GM10248 (cell line): ENCODE measurements around the gene CTNNBL1.
"Not testable (repeated sequence)": the region's sequence is repeated elsewhere in the genome, so short reads cannot be mapped to it uniquely, and the experiment has no call there.

Source experiments
- CTCF ChIA-PET: fragments of 300-600 bp; sonication (Branson Sonifier 250); formaldehyde crosslinking; extraction: SDS; loops from one replicate; lab custom pipeline; 2021; ENCODE audit warnings: antibody characterized with exemption; lab: Yijun Ruan, JAX
- POLR2A ChIA-PET: fragments of 350-650 bp; sonication (Branson Sonifier 250); formaldehyde crosslinking; extraction: SDS; loops from one replicate; lab custom pipeline; 2020; ENCODE audit warnings: antibody characterized with exemption; lab: Yijun Ruan, JAX
- DNase-seq: peaks from one replicate; pipeline ENCODE4 v3.0.0; 2012; ENCODE audit errors: extremely low spot score
- CTCF ChIP-seq: IDR thresholded peaks from 2 replicates; pipeline ENCODE4 v1.5.1; 2012; ENCODE audit warnings: mild to moderate bottlenecking, low read depth; ENCODE audit errors: extremely low read depth, missing control alignments, control extremely low read depth

Gene CTNNBL1

DNA sequence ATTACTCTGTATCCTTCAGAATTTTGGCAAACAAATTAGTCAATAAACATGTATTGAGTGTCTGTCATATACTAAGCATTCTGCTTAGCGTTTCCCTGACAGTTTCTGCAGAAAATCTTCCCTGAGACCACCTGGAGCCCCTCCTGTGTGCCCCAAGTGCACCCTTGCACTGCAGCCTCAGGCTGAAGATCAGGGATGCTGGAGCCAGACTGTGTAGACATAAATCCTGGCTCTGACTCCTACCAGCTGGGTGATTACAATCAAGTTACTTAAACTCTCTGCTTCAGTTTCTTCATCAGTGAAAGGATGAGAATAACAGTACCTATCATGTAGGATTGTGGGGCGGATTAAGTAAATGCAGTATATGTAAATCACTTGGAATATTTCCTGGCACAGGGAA lies 155.7 kb downstream of the CTNNBL1 start:
- no peak for DNase-seq
- POLR2A ChIA-PET: no interaction called here
- CTCF ChIA-PET: interaction anchor here (1.6 kb wide), 1 partner anchor 10 kb away, joined by 4 read pairs; no protein-coding TSS in a partner anchor
- TF ChIP-seq CTCF: no peak

DNA sequence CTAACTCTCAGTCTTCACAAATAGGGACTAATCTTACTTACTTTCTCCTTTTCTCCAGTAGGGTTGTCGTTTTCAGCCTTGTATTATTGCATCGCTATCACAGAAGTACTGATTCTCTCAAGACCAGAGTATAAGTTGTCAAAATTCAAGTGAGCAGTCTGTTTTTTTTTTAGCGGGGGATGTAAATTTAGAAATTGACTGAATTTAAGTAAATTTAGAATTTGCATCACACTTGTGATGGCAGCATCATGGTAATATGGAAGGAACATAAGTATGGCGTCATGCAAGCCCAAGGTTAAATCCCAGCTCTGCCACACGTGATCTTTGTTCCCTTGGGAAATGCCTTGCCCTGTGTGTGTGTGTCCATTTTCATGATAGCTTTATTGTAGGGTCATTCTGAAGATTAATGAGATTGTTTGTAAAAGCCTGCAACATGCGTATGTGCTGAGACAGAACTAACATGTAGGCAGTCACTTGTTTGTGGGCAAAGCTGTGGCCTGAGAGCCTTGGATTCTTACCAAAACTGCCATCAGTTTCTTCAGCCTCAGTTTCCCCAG lies 156.3 kb downstream of the CTNNBL1 start:
- DNase-seq: no peak
- ChIA-PET CTCF (interaction anchor here (1.6 kb wide), 1 partner anchor 10 kb away, joined by 4 read pairs; no protein-coding TSS in a partner anchor), POLR2A (no interaction called here)
- TF ChIP-seq CTCF: no peak

DNA sequence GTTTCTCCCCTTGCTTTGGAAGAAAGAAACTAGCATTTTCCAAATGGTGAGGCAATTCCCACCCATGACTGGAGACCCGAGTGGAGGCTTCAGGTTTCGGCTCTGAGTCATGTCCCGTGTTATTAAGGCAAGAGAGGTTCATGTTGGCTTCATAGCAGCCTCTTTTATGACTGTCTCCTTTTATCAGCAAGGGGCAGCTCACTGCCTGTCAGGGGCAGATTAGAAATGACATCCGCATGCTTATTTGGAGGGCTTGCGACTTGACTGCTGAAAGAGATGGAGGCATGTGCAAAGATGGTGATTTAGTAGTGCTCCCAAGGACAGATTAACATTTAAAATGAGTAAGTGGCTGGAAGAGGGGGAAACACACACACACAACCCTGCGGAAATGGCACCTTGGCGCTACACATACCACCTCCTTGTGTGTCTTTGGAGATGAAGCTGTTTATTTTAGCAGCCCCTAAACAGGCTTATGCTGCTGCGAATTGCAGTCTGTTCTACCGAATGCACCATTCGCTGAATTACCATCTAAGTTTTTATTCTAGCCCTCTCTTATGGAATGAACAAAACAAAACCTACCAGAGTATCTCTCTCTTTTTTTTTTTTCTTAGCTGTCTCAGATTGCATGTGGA lies 157.0 kb downstream of the CTNNBL1 start:
- CTCF ChIA-PET: interaction anchor here (1.6 kb wide), 1 partner anchor 9 kb away, joined by 4 read pairs; no protein-coding TSS in a partner anchor
- TF ChIP-seq CTCF: no peak
- DNase-seq: no peak
- POLR2A ChIA-PET: no interaction called here

GRCh38 chr20:37852666-37853065 lies 158.8 kb downstream of the CTNNBL1 start:
- POLR2A ChIA-PET: no interaction called here
- TF ChIP-seq CTCF: no peak
- CTCF ChIA-PET: interaction anchor here (0.7 kb wide), 1 partner anchor 17 kb away, joined by 3 read pairs; no protein-coding TSS in a partner anchor
- DNase-seq: no peak

DNA sequence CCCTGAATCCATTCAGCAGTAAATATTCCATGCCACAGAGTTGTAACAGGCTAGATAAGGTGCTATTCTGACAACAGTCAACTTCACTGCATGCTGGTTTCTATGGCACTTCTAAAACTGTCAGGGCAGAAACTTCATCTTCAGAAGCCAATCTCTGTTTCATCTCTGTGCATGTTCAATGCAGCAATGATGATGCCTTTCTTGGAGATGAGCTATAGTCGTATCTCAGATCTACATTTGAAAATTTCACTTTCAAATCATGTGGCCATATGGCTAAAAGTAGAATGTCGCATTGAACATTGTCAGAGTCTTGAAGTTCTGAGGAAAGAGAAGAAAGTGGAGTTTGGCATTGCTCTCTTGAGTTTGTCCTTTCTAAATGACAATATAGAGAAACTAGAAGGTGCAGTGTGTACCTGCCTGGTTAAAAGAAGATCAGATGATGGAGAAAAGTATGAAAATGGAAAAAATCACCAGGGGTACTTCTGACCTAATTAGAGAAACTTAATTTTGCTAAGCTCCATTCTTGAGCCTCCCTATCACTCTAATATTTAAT lies 160.1 kb downstream of the CTNNBL1 start:
- CTCF ChIA-PET: interaction anchor here (0.8 to 1.8 kb wide), 2 partner anchors 29 to 246 kb away, joined by 3 to 4 read pairs; no protein-coding TSS in a partner anchor
- no peak for TF ChIP-seq CTCF

DNA sequence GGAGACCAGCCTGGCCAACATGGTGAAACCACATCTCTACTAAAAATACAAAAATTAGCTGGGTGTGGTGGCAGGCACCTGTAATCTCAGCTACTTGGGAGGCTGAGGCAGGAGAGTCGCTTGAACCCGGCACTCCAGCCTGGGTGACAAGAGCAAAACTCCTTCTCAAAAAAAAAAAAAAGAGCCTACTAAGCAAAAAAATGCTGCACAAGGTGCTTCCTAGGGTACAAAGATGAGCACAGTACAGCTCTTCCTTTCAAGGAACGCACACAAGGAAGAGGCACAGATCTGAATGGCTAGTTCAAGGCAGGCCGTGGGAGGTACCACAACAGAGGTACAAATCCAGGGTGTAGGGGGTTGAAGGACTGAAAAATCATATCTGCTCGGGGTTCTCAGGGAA lies 162.2 kb downstream of the CTNNBL1 start:
- DNase-seq, POLR2A ChIA-PET: not testable (repeated sequence)
- CTCF ChIA-PET: interaction anchor here (1.8 kb wide), 1 partner anchor 27 kb away, joined by 4 read pairs; no protein-coding TSS in a partner anchor

More for the DNA sequence above, 160.1 kb downstream of the CTNNBL1 start:
- POLR2A ChIA-PET: no interaction called here
- DNase-seq: peak; percentile 46
